Measurements from ENCODE around the gene EDC4. TPM values are rescaled to one million over a fixed set of nuclear protein-coding genes. Genes with fewer than 3 reads are reported as not detected.
A peak's percentile ranks its signal among the peaks of the same experiment; 100 is the strongest.
"Not testable (repeated sequence)": the region's sequence is repeated elsewhere in the genome, so short reads cannot be mapped to it uniquely, and the experiment has no call there.

EDC4 gene
- total RNA-seq, 2 experiments from 2014 or later, result 134 to 145 TPM

- Mint-ChIP-seq H3K9me3 (no peaks in the 10 kb centered on the region), H3K36me3 (ENCODE audit: low read depth) (peaks cover 24% of the 10 kb centered on the region), H3K4me3 (no peak overlapping the region), H3K27me3 (no peaks in the 10 kb centered on the region), H3K27ac (no peak overlapping the region), H3K4me1 (ENCODE audit: low read depth) (peaks cover 12% of the 10 kb centered on the region)
- TF ChIP-seq CTCF (IDR thresholded peaks at IDR 0.05), result no peak
- ChIA-PET POLR2A (interaction anchor here (1.3 kb wide), 1 partner anchor 47 kb away, joined by 3 read pairs; no protein-coding TSS in a partner anchor), CTCF (interaction anchor here (4.4 kb wide), 1 partner anchor 46 kb away, joined by 21 read pairs; no protein-coding TSS in a partner anchor)
- no peaks in the 10 kb centered on the region for H3K9me3 ChIP-seq (ENCODE audit: control insufficient read depth in 1 of 2, insufficient read depth in 1 of 2, low read length in 2 of 2)
- peaks cover 7% of the 10 kb centered on the region for H3K4me1 ChIP-seq (ENCODE audit: insufficient read depth, low read length)
- ATAC-seq (ENCODE audit: poor library complexity) (no peak), DNase-seq (no peak)
- peaks cover 40% of the 10 kb centered on the region for H3K36me3 ChIP-seq (ENCODE audit: insufficient read depth, low read length)
- H3K27me3 ChIP-seq (ENCODE audit: control insufficient read depth in 1 of 2, insufficient read depth in 2 of 2, low read length in 2 of 2), result no peaks in the 10 kb centered on the region
- no peak overlapping the region for H3K27ac ChIP-seq (ENCODE audit: low read depth in 1 of 2, low read length in 2 of 2)
- intact Hi-C loops (cut with DNase I, micrococcal nuclease), result no loop called here
- no peak overlapping the region for H3K4me3 ChIP-seq (ENCODE audit: low read length)
Observed at GRCh38 chr16:67862623-67863583, 9.9 kb upstream of the EDC4 start.

GRCh38 chr16:67864044-67864443 is 8.8 kb upstream of the EDC4 start:
- H3K4me3 Mint-ChIP-seq, POLR2A ChIA-PET: not testable (repeated sequence)

GRCh38 chr16:67864594-67864993 is 8.3 kb upstream of the EDC4 start:
- no peaks in the 10 kb centered on the region for H3K4me1 Mint-ChIP-seq (ENCODE audit: low read depth)
- no peak for TF ChIP-seq CTCF (IDR thresholded peaks at IDR 0.05)
- ChIA-PET CTCF (interaction anchor here (4.4 kb wide), 1 partner anchor 48 kb away, joined by 21 read pairs; no protein-coding TSS in a partner anchor), POLR2A (no interaction called here)
- H3K27me3 ChIP-seq (ENCODE audit: control insufficient read depth in 1 of 2, insufficient read depth in 2 of 2, low read length in 2 of 2), result no peaks in the 10 kb centered on the region
- no peak for DNase-seq
- ATAC-seq (ENCODE audit: poor library complexity), result no peak
- no peaks in the 10 kb centered on the region for H3K27me3 Mint-ChIP-seq
- no peaks in the 10 kb centered on the region for H3K9me3 ChIP-seq (ENCODE audit: control insufficient read depth in 1 of 2, insufficient read depth in 1 of 2, low read length in 2 of 2)
- no peaks in the 10 kb centered on the region for H3K9me3 Mint-ChIP-seq
- H3K4me3 Mint-ChIP-seq, result no peak overlapping the region
- H3K27ac ChIP-seq (ENCODE audit: low read depth in 1 of 2, low read length in 2 of 2), result no peak overlapping the region
- peaks cover 28% of the 10 kb centered on the region for H3K36me3 Mint-ChIP-seq (ENCODE audit: low read depth)
- peaks cover 54% of the 10 kb centered on the region for H3K36me3 ChIP-seq (ENCODE audit: insufficient read depth, low read length)
- intact Hi-C loops (cut with DNase I, micrococcal nuclease), result no loop called here
- H3K4me3 ChIP-seq (ENCODE audit: low read length), result no peak overlapping the region
- peak overlapping the region; percentile 22 for H3K27ac Mint-ChIP-seq
- H3K4me1 ChIP-seq (ENCODE audit: insufficient read depth, low read length), result no peaks in the 10 kb centered on the region

More at GRCh38 chr16:67864044-67864443, 8.8 kb upstream of the EDC4 start:
- H3K27me3 Mint-ChIP-seq; ATAC-seq (ENCODE audit: poor library complexity); H3K27me3 ChIP-seq (ENCODE audit: control insufficient read depth in 1 of 2, insufficient read depth in 2 of 2, low read length in 2 of 2); H3K9me3 Mint-ChIP-seq; DNase-seq; H3K27ac ChIP-seq (ENCODE audit: low read depth in 1 of 2, low read length in 2 of 2); H3K4me3 ChIP-seq (ENCODE audit: low read length); H3K4me1 Mint-ChIP-seq (ENCODE audit: low read depth); H3K4me1 ChIP-seq (ENCODE audit: insufficient read depth, low read length); intact Hi-C loops (cut with DNase I, micrococcal nuclease); H3K9me3 ChIP-seq (ENCODE audit: control insufficient read depth in 1 of 2, insufficient read depth in 1 of 2, low read length in 2 of 2); H3K27ac Mint-ChIP-seq: not testable (repeated sequence)
- peaks cover 28% of the 10 kb centered on the region for H3K36me3 Mint-ChIP-seq (ENCODE audit: low read depth)
- peaks cover 51% of the 10 kb centered on the region for H3K36me3 ChIP-seq (ENCODE audit: insufficient read depth, low read length)
- CTCF ChIA-PET, result interaction anchor here (4.4 kb wide), 1 partner anchor 47 kb away, joined by 21 read pairs; no protein-coding TSS in a partner anchor
